COR-L47 (cell line): ENCODE measurements around the gene VEGFA.
A peak's percentile ranks its signal among the peaks of the same experiment; 100 is the strongest.

Experiments used
- DNase-seq: peaks from one replicate; lab custom pipeline; 2025; lab: John Stamatoyannopoulos, UW

VEGFA gene

GRCh38 chr6:43769526-43770371 is at the start of gene VEGFA:
Gene VEGFA (plus strand): TSS chr6:43770211.
- peak; percentile 77 for DNase-seq

GRCh38 chr6:43720999-43721398 is 49.0 kb upstream of the VEGFA start:
- no peak for DNase-seq

DNA sequence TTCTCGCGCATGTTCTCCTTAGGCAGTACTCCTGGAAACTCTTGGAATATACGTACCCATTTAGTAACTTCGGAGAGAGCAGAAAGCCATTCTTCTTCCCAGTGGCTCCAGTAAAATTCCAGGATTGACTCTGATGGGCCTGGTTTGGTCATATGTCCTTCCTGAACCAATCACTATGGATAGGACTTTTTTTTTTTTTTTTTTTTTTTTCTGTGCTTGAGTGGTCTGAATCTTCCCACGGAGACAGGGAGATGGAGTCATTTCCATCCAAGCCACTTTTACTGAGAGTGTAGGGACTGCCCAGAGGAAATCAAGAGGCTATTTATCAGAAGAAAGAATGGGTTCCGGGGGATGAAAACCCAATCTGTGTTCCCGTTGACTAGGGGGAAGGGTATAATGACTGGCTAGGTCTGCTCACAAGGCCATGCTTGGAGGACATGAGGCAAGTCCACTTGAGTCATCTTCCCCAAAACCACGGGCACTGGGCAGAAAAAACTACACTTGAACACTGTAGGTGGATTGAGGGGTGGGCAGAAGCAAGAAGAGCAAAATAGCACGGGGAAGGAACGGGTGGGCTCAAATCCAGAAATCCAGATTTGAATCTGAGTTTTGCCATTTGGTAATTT is 47.0 kb upstream of the VEGFA start:
- DNase-seq: no peak

DNA sequence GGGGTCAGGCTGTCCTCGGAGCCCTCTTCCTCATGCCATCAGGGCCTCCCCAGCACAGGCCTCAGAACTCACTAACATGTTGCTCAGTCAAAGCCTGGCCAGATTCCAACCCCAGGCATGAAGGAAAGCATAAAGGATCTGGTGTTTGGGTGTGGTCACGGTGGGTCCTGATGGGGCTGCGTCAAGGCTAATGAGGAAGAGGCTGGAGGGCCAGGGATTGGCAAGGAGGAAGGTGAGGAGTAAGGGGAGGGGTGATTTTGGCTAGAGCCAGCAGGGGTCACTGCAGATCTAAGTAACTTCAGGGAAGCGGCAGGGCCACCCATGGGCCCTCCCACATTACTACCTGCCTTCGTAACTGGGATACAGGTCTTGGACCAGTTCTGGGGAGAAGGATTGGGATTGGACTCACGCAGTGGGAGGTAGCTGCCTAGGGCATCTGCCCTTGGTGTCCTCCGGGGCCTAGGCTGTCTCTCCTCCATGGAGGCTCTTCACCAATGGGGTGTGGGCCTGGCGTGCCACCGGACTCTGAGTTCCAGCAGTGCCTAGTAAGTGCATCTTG is 46.2 kb upstream of the VEGFA start:
- peak; percentile 31 for DNase-seq

DNA sequence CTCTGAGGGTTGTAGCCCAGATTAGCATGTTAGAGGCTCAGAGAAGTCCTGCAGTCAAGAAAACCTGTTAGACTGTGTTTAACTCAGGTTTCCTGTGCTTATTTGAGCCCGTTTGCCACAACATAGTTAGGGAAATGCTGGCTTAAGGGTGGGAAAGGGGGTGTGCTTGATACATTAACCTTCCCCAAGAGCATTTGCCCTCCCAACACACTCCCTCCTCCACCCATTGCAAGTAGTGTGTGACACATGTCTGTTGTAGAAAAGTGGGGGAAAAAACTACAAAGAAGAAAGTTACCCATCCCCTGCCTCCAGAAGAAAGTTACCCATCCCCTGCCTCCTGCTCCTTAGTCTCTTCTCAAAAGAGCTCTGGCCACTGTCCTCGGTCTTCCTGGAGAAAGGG is 45.7 kb upstream of the VEGFA start:
- DNase-seq: no peak

DNA sequence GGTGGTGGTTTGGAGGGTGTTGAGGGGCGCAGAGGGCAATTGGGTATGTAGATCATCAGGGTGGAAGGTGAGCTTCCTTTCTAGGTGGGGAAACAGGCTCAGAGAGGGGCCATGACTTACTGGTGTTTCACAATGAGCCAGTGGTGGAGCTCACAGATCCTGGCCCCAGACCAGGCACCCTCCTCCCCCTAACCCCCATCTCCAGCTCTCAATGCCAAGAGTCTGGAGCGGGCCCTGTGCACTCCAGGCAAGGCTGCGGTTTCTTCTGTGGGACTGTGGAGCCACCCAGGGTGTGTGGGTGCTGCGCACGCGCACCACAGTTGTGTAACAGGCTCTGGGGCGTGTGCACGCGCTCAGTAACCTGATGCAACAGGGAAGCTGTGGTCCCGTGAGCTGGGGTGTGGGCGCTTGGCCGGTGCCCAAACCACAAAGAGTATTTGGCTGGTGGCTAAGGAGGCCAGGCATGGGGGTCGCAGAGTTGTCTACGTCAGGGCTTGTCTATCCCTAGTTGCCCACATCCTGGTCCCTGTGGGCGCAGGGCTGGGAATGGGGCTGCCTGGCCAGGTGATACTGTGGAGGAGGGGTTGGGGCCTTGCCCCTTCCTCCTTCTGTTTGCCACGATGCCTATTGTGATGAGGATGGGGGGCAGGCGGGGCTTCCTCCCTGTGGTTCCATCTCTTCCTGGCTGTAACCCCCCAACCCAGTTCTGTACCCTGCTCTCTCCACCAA is 44.9 kb upstream of the VEGFA start:
- no peak for DNase-seq

GRCh38 chr6:43725643-43726580 is 44.1 kb upstream of the VEGFA start:
- DNase-seq: no peak

DNA sequence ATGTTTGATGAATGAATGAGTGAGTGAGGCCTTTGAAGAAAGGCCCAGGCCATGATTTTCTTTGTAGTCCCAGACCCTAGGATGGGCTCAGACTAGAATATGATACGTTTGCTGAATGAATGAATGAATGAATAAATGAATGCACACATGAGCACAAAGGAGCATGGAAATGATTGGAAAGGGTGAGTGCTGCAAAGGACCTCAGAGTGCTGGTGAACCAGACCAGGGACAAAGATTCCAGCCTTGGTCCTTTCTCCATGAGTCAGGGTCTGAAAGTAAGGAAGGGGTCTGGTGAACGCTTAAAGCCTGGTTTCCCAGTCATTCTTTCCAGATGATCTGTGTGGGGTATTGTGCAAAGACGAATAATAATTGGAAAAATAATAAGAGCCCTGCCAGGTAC is 42.4 kb upstream of the VEGFA start:
- DNase-seq: no peak

DNA sequence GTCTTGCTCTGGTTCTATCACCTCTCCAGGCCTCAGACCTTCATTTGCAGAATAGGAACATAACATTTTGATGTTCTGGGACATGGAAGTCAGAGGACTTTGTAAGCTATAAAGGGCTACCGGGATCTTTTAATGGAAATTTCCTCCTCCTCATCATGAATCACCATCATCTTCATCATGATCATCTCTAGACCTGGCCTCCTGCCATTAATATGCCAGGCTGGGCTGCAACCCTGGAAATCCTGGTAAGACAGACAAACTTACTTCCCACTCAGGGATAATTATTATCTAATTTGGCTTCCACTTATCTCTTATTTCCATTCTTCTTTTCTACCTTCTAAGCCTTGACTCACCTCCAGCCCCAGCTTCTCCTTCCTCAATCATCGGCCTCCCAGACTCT is 41.4 kb upstream of the VEGFA start:
- DNase-seq: no peak

DNA sequence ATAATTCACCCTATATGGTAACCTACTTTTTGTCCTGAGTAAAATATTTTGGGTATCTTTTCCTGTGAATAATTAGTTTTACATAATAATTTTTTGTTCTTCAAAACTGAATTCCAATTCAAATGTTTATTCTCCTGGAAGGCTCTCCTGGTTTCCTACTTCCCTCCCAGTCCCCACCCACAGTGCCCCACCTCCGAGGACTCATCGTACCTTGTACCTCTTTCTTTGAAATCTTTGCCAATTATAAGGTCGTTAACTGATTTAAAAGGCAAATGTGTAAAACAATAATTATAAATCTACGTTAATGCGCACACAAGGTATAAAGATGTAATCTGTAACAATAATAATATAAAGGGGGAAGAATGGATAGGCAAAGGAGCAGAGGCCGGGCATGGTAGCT is 40.5 kb upstream of the VEGFA start:
- no peak for DNase-seq

GRCh38 chr6:43730634-43731033 is 39.4 kb upstream of the VEGFA start:
- no peak for DNase-seq

DNA sequence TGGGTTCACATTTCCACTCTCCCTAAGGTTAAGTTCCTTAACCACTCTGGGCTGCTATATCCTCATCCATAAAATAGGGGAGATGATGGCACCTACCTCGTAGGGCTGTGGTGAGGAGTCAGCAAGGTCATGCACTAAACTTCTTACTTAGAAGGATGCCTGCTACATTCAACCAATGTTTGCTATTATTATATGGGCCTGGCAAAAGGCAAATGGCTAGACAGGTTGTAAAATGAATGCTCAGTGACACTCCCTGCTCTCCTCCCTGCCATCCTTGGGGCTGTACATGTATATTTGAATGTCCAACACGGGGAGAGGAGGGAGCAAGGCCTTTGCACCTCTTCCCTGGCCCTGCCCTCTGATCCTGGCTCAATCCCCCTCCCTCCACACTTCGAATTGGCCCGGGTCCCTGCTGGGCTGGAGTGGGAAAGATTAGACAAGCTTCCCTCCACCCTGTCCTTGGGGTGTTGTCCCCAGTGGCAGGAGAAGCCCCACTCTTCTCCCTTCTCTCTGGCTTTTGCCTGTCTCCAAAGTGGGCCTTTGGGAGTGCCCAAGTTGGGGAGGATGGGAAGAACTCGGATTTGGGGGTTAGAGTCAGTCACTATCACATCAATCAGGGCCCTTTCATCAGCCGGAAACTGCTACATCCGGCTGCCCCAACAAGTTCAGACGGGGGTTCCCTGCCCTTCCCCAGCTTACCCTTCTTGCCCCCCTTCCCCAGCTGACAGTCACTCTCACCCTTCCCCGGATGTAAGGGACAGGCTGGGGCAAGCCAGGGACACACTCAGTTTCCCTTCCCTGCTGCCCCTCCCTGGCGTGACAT is 36.3 kb upstream of the VEGFA start:
- DNase-seq: no peak

DNA sequence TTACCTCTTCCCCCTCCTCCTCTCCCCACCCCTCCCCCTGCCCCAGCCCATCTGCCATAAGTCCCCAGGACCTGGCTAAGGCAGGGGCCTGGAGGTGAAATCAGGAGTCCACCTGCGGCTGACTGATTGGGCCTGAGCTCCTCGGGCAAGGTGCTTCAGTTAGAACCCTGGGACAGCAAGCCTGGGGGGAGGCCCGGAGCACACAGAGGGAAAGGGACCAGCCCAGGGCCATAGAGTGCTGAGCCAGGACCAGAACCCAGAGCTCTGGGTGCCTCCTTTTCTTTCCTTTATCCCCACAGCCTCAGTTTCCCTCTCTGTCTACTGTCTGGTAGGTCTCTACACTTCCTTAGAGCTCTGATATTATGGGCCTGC is 35.7 kb upstream of the VEGFA start:
- DNase-seq: no peak

DNA sequence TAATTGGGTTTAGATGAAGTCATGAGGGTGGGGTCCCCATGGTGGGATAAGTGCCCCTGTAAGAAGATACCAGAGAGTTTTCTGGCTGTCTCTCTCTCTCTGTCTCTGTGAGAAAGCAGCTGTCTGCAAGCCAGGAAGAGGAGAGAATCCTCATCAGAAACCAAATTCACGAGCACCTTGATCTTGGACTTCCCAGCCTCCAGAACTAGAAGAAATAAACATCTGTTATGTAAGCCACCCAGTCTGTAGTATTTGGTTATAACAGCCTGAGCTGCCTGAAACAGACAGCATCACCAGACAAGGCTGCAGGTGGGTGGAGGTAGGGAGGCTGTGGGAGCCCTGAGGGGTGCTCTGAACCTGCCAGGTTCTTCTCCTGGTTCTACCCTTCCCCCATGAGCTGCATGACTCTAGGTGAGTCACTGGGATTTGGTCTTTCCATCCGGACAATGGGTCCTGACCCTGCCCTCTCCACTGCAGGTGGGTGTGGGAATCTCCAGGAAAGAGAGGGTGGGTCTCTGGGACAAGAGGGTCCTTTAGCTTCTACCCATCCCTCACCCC is 34.3 kb upstream of the VEGFA start:
- DNase-seq: no peak

- DNase-seq: no peak
Observed at GRCh38 chr6:43736211-43736786, 33.7 kb upstream of the VEGFA start.

- DNase-seq: no peak
Observed at GRCh38 chr6:43736844-43737243, 33.2 kb upstream of the VEGFA start.

- no peak for DNase-seq
Observed at GRCh38 chr6:43737272-43738081, 32.5 kb upstream of the VEGFA start.

DNA sequence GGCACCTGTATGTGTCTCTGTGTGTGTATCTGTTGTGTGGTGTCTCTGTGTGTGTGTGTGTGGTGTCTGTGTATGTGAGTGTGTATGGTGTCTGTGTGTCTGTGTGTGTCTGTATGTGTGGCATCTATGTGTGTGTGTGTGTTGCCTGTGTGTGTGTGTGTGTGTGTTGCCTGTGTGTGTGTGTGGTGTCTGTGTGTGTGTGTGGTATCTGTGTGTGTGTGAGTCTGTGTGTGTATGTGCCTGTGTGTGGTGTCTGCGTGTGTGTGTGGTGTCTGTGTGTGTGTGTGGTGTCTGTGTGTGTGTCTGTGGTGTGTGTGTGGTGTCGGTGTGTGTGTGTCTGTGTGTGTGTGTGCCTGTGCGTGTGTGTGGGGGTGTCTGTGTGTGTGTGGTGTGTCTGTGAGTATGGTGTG is 31.7 kb upstream of the VEGFA start:
- no peak for DNase-seq
